Kidney epithelial cell (primary cell): ENCODE measurements around the gene BSG. TPM values are rescaled to one million over a fixed set of nuclear protein-coding genes. Genes with fewer than 3 reads are reported as not detected.

Experiments used
- DNase-seq: peaks from one replicate; pipeline ENCODE4 v3.0.0-alpha.2; 2010; ENCODE audit warnings: low read depth
- H3K27me3 ChIP-seq: 2 replicates; pipeline ENCODE4 v1.6.0; 2011; ENCODE audit warnings: low read length; ENCODE audit not compliant: control insufficient read depth, insufficient read depth
- H3K36me3 ChIP-seq: 2 replicates; pipeline ENCODE4 v1.5.1; 2011; ENCODE audit warnings: low read length; ENCODE audit not compliant: control insufficient read depth, insufficient read depth
- H3K4me3 ChIP-seq: 2 replicates; pipeline ENCODE4 v1.5.1; 2011; ENCODE audit warnings: low read depth, mild to moderate bottlenecking, control low read depth, low read length
- CTCF ChIP-seq: IDR thresholded peaks from 2 replicates; pipeline ENCODE4 v1.5.1; 2011; ENCODE audit warnings: mild to moderate bottlenecking, moderate library complexity, low read length, control low read depth, inconsistent platforms; ENCODE audit not compliant: insufficient read depth, poor library complexity, severe bottlenecking
- total RNA-seq: library from RNA; depleted of rRNA; stranded (reverse); fragments of >200 nt; gene quantifications from 2 replicates; pipeline ENCODE4 v1.2.3, GENCODE V29; 2015

BSG gene
- total RNA-seq, 1 donor from 2014 or later = 838 TPM

GRCh38 chr19:572743-573518 lies 535 bp downstream of the BSG start:
- H3K4me3 ChIP-seq = peak overlapping the region; percentile 83
- DNase-seq = no peak
- H3K27me3 ChIP-seq = no peaks in the 10 kb centered on the region
- TF ChIP-seq CTCF = no peak
- peaks cover 1% of the 10 kb centered on the region for H3K36me3 ChIP-seq

DNA sequence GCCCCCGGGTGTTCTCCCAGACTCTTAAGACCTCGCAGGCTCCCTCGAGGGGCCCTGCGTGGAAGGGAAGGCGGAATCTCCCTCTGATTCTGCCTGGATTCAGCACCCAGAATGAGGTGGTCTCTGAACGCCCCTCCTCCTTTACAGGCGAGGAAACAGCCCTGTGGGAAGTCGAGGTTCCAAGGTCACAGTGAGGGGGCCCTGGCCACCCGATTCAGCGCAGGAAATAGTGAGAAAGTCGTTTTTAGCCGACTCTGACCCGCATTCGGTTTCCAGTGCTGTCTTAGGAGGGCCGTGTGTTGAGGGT lies 1.1 kb downstream of the BSG start:
- DNase-seq = no peak
- Histone ChIP-seq H3K4me3 (peak overlapping the region; percentile 83), H3K36me3 (peaks cover 1% of the 10 kb centered on the region), H3K27me3 (no peaks in the 10 kb centered on the region)
- TF ChIP-seq CTCF = no peak

DNA sequence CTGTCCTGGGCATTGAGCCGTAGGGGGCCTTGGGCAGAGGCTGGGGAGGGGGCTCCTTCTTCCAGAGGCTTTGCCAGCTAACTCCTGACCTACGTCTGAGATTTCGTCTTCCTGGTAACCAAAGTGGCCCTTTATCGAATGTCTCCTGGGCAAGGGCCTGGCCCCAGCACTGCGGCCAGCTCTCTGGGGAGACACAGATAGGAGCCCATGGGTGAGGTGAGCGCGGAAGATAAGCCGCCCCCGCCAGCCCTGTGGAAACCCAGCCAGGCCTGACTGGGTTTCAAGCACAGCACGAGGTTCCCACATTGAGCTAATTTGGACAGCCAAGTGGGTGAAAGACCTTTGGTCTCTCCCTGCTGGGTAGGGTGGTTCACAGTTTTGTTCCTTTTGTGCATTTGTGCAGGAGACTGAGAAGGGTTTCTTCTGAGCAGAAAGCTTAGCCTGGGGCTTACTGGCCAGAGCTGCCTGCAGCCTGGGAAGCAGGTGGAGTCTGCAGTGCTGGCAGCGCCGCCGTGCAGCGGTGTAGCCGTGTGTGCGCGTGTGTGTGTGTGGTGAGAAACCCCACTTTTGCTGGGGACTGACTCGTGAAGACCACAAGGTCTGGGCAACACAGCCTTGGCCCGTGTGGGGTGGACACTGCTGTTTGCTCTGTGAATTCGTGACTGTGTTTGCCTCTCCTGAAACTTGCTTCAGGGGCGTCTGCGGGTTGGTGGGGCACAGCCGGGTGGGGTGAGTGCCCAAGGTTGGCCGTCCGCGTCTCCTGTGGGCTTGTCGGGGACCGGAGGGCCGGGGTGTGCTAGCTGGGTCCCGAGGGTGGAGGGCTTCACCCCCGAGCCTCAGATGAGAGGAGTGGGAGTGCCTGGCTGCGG lies 2.5 kb downstream of the BSG start:
- peak overlapping the region; percentile 33 for H3K4me3 ChIP-seq
- H3K36me3 ChIP-seq = peaks cover 1% of the 10 kb centered on the region
- DNase-seq = no peak
- H3K27me3 ChIP-seq = no peaks in the 10 kb centered on the region
- TF ChIP-seq CTCF = no peak

GRCh38 chr19:575527-576506 lies 3.4 kb downstream of the BSG start:
- Histone ChIP-seq H3K27me3 (no peaks in the 10 kb centered on the region), H3K4me3 (peak overlapping the region; percentile 33), H3K36me3 (peaks cover 1% of the 10 kb centered on the region)
- DNase-seq = no peak
- TF ChIP-seq CTCF = no peak

DNA sequence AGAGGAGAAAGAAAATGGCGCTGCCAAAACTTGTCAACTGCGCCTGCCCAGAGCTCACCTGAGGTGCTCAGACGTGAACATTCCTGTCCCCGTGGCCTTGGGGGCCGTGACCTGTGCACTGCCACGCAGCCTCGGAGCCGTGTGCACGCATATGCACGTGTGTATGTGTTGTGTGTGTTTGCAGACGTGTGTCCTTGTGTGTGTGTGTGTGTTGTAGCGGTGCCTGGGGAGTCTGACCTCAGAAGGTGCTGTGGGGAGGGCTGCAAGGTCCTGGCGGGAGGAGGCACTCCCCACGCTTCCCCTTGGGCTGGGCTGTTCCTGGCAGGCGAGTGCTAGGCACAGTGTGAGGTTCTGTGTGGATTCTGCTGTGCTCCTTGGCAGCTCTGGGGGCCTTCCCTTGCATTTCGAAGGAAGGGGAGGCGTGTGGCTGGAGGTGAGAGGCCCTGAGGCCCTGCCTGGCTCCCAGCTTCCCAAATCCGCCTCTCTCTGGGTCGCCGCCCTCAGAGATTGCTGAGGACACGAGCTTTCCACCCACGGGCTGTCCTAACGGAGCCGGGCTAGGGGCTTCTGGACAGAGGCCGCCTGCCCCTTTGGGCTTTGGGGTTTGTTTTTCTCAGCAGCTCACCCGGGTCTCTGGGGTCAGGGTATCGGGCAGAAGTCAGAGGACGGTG lies 4.5 kb downstream of the BSG start:
- Histone ChIP-seq H3K4me3 (no peak overlapping the region), H3K27me3 (no peaks in the 10 kb centered on the region), H3K36me3 (peaks cover 6% of the 10 kb centered on the region)
- no peak for DNase-seq
- TF ChIP-seq CTCF = no peak
